OCI-LY1 (cell line): Measurements from ENCODE around the gene RPGRIP1.

ENCODE experiments used
- H2AFZ ChIP-seq: fragments of 200-600 bp; sonication (generic), shearing (Covaris generic); 2 replicates; pipeline ENCODE4 v1.6.0; 2014; ENCODE audit warnings: antibody characterized with exemption, mild to moderate bottlenecking, low read length
- H3F3A ChIP-seq: fragments of 200-600 bp; sonication (generic), shearing (Covaris generic); 2 replicates; pipeline ENCODE4 v1.6.0; 2014; ENCODE audit warnings: mild to moderate bottlenecking, antibody characterized with exemption, low read length, moderate library complexity; ENCODE audit not compliant: insufficient read depth
- H3K27ac ChIP-seq: fragments of 200-600 bp; sonication (generic); 2 replicates; pipeline ENCODE4 v1.5.1; 2014; ENCODE audit warnings: low read length, mixed run types, mild to moderate bottlenecking, low read depth; ENCODE audit not compliant: poor library complexity, severe bottlenecking
- H3K27me3 ChIP-seq: fragments of 200-600 bp; sonication (generic); 2 replicates; pipeline ENCODE4 v1.6.0; 2014; ENCODE audit warnings: antibody characterized with exemption, mild to moderate bottlenecking, low read length, moderate library complexity; ENCODE audit not compliant: insufficient read depth
- H3K36me3 ChIP-seq: fragments of 200-600 bp; sonication (generic); 2 replicates; pipeline ENCODE4 v1.6.1; 2014; ENCODE audit warnings: mild to moderate bottlenecking, antibody characterized with exemption, low read length, moderate library complexity, mixed read lengths; ENCODE audit not compliant: insufficient read depth
- H3K4me1 ChIP-seq: fragments of 200-600 bp; sonication (generic); 2 replicates; pipeline ENCODE4 v1.5.1; 2014; ENCODE audit warnings: mild to moderate bottlenecking, low read length, moderate library complexity; ENCODE audit not compliant: insufficient read depth, severe bottlenecking
- H3K4me2 ChIP-seq: fragments of 200-600 bp; sonication (generic), shearing (Covaris generic); 2 replicates; pipeline ENCODE4 v1.6.1; 2014; ENCODE audit warnings: low read length
- H3K4me3 ChIP-seq: fragments of 200-600 bp; sonication (generic); 2 replicates; pipeline ENCODE4 v1.5.1; 2014; ENCODE audit warnings: low read length, low read depth, mild to moderate bottlenecking, mixed read lengths; ENCODE audit not compliant: poor library complexity, severe bottlenecking
- H3K79me2 ChIP-seq: fragments of 200-600 bp; shearing (Covaris generic); 2 replicates; pipeline ENCODE4 v1.6.1; 2016; ENCODE audit warnings: mixed run types, low read length, mixed read lengths; ENCODE audit not compliant: insufficient read depth
- H3K9ac ChIP-seq: fragments of 200-600 bp; sonication (generic), shearing (Covaris generic); 2 replicates; pipeline ENCODE4 v1.6.1; 2014; ENCODE audit warnings: mild to moderate bottlenecking, low read length, mixed read lengths
- H3K9me2 ChIP-seq: fragments of 200-600 bp; sonication (generic), shearing (Covaris generic); 2 replicates; pipeline ENCODE4 v1.6.1; 2014; ENCODE audit warnings: low read depth, mild to moderate bottlenecking, low read length, mixed read lengths
- H3K9me3 ChIP-seq: fragments of 200-600 bp; shearing (Covaris generic); 2 replicates; pipeline ENCODE4 v1.6.1; 2014; ENCODE audit warnings: low read length, mixed read lengths
- H4K20me1 ChIP-seq: fragments of 200-600 bp; sonication (generic), shearing (Covaris generic); 2 replicates; pipeline ENCODE4 v1.6.0; 2016; ENCODE audit warnings: mild to moderate bottlenecking, low read length; ENCODE audit not compliant: insufficient read depth
- EZH2 ChIP-seq: fragments of 200-600 bp; sonication (generic), shearing (Covaris generic); IDR thresholded peaks from 2 replicates; pipeline ENCODE4 v1.8.0; 2017; ENCODE audit warnings: borderline replicate concordance, mixed run types, mild to moderate bottlenecking, antibody characterized with exemption, low read length, moderate library complexity, mixed read lengths
- TF ChIP-seq, protein P1 (sequence below): fragments of 200-600 bp; sonication (generic), shearing (Covaris generic); IDR thresholded peaks from 2 replicates; pipeline ENCODE4 v1.5.1; 2017; ENCODE audit warnings: mild to moderate bottlenecking, antibody characterized with exemption, low read length, moderate library complexity, mixed read lengths

RPGRIP1 gene

DNA sequence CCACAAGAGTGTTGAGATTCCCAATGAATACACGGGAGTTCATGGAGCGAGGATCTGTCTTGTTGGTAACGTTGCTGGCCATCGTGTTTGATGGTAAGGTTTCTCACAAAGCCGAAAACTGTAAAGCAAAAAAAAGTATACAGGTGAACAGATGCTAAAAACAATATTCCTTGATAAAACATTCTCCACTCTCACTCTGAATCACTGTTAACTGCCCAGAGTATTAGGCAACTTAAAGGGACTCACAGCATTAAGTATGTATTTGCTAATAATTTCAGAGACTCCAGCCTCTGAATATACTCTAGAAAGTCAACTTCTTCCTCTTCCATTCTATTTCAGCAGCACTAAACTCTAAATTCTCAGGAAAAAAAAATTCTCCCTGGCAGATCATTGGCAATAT, 45.8 kb upstream of the RPGRIP1 start:
- H3K9me2 ChIP-seq, result no peaks in the 10 kb centered on the region
- peaks cover 100% of the 10 kb centered on the region for H3K36me3 ChIP-seq
- no peaks in the 10 kb centered on the region for H3K27me3 ChIP-seq
- peaks cover 23% of the 10 kb centered on the region for H4K20me1 ChIP-seq
- H3K27ac ChIP-seq, result no peak overlapping the region
- no peak overlapping the region for H3K4me2 ChIP-seq
- no peak overlapping the region for H2AFZ ChIP-seq
- H3K4me1 ChIP-seq, result no peaks in the 10 kb centered on the region
- no peak for TF ChIP-seq EZH2
- TF ChIP-seq, protein P1, sequence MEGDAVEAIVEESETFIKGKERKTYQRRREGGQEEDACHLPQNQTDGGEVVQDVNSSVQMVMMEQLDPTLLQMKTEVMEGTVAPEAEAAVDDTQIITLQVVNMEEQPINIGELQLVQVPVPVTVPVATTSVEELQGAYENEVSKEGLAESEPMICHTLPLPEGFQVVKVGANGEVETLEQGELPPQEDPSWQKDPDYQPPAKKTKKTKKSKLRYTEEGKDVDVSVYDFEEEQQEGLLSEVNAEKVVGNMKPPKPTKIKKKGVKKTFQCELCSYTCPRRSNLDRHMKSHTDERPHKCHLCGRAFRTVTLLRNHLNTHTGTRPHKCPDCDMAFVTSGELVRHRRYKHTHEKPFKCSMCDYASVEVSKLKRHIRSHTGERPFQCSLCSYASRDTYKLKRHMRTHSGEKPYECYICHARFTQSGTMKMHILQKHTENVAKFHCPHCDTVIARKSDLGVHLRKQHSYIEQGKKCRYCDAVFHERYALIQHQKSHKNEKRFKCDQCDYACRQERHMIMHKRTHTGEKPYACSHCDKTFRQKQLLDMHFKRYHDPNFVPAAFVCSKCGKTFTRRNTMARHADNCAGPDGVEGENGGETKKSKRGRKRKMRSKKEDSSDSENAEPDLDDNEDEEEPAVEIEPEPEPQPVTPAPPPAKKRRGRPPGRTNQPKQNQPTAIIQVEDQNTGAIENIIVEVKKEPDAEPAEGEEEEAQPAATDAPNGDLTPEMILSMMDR, result no peak
- no peak overlapping the region for H3K4me3 ChIP-seq
- no peaks in the 10 kb centered on the region for H3K9me3 ChIP-seq
- H3F3A ChIP-seq, result no peaks in the 10 kb centered on the region
- H3K9ac ChIP-seq, result no peak overlapping the region
- peaks cover 97% of the 10 kb centered on the region for H3K79me2 ChIP-seq

DNA sequence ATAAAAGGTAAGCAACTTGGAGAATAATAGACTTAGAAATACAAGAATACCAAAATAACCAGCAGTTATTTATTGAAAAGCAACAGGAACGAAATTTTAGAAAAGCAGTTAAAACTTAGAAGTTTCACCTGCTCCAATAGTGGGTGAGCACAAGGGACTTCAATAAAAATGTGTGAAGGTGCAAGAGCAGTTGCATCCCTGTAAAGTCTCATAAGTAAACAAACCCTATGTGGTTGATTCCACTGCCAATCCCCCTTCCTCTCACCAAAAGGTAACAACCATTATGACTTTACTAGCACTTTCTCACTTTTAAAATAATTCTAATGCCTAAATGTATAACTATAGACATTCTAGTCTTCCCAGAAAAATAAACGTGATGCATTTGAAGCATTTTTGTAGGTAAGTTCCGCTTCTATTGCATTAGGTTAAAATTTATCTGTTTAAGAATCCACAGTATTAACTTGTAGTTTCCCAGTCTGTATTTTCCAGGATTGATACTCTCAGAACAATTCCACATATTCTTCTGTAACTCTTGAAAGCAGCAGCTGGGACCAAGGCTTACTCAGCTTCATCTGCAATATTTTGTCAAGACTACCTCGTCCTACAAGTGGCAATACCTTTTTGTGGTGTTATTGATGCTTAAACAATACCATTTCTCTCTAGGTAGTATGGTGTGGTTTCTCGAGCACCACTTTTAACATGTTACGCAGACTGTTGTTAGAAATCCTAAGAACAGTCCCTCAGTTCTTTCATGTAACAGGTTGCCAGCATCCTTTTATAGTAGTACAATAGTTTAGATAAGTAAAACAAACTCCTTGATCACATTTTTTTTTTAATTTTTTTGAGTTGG, 42.7 kb upstream of the RPGRIP1 start:
- TF ChIP-seq EZH2, result no peak
- TF ChIP-seq, protein P1, result no peak
- H2AFZ ChIP-seq, result no peak overlapping the region
- H3K4me2 ChIP-seq, result no peak overlapping the region
- H3K27ac ChIP-seq, result no peak overlapping the region
- H3K4me1 ChIP-seq, result no peaks in the 10 kb centered on the region
- no peaks in the 10 kb centered on the region for H3K9me2 ChIP-seq
- H4K20me1 ChIP-seq, result peaks cover 18% of the 10 kb centered on the region; the same call in 1 of the 2 replicates
- H3K36me3 ChIP-seq, result peaks cover 98% of the 10 kb centered on the region
- no peak overlapping the region for H3K4me3 ChIP-seq
- no peaks in the 10 kb centered on the region for H3K9me3 ChIP-seq
- H3F3A ChIP-seq, result peaks cover 6% of the 10 kb centered on the region
- H3K27me3 ChIP-seq, result no peaks in the 10 kb centered on the region
- peaks cover 100% of the 10 kb centered on the region for H3K79me2 ChIP-seq
- H3K9ac ChIP-seq, result no peak overlapping the region

DNA sequence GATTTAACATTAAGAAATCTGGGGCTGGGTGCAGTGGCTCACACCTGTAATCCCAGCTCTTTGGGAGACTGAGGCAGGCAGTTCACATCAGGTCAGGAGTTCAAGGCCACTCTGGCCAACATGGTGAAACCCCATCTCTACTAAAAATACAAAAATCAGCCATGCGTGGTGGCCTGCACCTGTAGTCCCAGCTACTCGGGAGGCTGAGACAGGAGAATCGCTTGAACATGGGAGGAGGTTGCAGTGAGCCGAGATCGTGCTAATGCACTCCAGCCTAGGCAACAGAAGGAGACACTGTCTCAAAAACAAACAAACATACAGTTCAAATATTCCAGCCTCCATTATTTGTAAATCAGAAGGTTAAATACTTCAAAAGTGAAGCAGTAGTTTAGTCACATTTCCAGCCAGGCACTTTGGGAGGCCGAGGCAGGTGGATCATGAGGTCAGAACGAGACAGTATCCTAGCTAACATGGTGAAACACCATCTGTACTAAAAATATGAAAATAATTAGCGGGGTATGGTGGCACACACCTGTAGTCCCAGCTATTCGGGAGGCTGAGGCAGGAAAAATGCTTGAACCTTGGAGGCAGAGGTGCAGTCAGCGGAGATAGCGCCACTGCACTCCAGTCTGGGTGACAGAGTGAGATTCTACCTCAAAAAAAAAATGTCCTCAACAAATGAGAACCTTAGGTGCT, 40.9 kb upstream of the RPGRIP1 start:
- H3K4me1 ChIP-seq, result no peaks in the 10 kb centered on the region

More for the DNA sequence above, 40.9 kb upstream of the RPGRIP1 start:
- TF ChIP-seq, protein P1, result no peak
- TF ChIP-seq EZH2, result no peak
- peaks cover 20% of the 10 kb centered on the region; the same call in 1 of the 2 replicates for H4K20me1 ChIP-seq
- H3K9me3 ChIP-seq, result no peaks in the 10 kb centered on the region
- H3K4me2 ChIP-seq, result no peak overlapping the region
- no peak overlapping the region for H3K27ac ChIP-seq
- no peak overlapping the region for H3K9ac ChIP-seq
- H3K9me2 ChIP-seq, result no peaks in the 10 kb centered on the region
- H3K4me3 ChIP-seq, result no peak overlapping the region
- H3F3A ChIP-seq, result peaks cover 14% of the 10 kb centered on the region
- H3K27me3 ChIP-seq, result no peaks in the 10 kb centered on the region
- H3K36me3 ChIP-seq, result peaks cover 97% of the 10 kb centered on the region
- H2AFZ ChIP-seq, result no peak overlapping the region
- peaks cover 100% of the 10 kb centered on the region for H3K79me2 ChIP-seq
